AG10803 (cell line): Measurements from ENCODE around the gene TTC28.

ENCODE experiments used
- DNase-seq: peaks from one replicate; pipeline ENCODE4 v3.0.0; 2010; ENCODE audit warnings: low read depth
- H3K4me3 ChIP-seq: 2 replicates; pipeline ENCODE4 v1.5.1; 2011; ENCODE audit warnings: mild to moderate bottlenecking, low read length, control low read depth
- TF ChIP-seq, protein P1 (sequence below): conservative IDR thresholded peaks from 2 replicates; pipeline ENCODE4 v1.5.1; 2011; ENCODE audit warnings: mild to moderate bottlenecking, low read length, control low read depth, inconsistent platforms

TTC28 gene

DNA sequence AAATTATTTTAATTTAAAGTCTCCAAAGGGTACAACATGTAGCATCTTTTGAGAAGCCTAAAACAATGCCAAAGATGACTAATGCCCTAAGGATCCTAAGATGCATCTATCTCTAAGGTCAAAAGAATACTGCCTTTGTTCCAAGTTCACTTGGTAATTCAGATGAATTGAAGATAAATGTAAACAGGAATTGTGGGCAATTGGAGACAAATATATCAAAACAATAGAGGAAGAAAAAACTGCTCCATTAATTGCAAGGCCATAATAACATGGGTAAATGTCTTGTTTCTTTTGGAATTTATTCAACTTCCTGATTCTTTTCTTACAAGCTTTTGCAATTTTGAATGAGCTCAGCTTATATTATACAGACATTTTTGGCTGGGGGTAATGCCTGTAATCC lies 338.6 kb downstream of the TTC28 start:
- no peak overlapping the region for H3K4me3 ChIP-seq
- DNase-seq: peak; percentile 64
- TF ChIP-seq, protein P1, sequence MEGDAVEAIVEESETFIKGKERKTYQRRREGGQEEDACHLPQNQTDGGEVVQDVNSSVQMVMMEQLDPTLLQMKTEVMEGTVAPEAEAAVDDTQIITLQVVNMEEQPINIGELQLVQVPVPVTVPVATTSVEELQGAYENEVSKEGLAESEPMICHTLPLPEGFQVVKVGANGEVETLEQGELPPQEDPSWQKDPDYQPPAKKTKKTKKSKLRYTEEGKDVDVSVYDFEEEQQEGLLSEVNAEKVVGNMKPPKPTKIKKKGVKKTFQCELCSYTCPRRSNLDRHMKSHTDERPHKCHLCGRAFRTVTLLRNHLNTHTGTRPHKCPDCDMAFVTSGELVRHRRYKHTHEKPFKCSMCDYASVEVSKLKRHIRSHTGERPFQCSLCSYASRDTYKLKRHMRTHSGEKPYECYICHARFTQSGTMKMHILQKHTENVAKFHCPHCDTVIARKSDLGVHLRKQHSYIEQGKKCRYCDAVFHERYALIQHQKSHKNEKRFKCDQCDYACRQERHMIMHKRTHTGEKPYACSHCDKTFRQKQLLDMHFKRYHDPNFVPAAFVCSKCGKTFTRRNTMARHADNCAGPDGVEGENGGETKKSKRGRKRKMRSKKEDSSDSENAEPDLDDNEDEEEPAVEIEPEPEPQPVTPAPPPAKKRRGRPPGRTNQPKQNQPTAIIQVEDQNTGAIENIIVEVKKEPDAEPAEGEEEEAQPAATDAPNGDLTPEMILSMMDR: no peak

DNA sequence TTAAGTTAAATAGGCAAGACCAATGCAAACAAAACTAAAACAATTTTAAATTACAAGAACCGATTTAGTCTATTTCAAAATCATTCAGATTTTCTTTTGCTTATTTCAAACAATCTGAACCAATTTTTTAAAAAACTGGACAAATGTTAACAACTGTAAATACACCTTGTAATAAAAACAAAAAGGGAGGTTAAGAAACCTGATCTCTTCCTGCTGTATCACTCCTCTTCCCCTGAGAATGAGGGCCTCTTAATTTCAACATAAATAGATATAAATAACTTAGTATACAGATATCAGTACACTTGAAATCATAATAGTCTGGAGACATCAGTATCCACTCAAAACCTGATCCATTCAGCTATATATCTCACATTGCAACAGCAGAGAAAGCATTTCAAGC lies 346.6 kb downstream of the TTC28 start:
- no peak overlapping the region for H3K4me3 ChIP-seq
- no peak for DNase-seq
- TF ChIP-seq, protein P1: no peak

DNA sequence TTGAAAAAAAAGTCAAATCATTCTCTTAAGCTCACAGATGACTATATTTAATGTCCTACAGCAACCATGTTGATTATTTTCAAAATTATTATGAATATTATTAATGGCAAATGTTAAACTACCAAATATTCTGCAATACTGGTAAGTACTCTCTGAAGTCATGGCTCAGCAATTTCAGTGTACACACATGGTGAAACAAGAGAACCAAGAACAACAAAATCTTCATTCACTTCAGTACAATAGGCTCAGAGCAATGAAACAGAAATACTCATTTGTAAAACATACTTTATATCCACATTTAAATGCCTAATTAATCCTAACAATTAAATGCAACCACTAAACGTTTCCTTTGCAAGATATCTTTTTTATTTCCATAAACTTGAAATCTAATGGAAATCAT lies 347.2 kb downstream of the TTC28 start:
- peak; percentile 9 for DNase-seq
- TF ChIP-seq, protein P1: no peak
- no peak overlapping the region for H3K4me3 ChIP-seq

DNA sequence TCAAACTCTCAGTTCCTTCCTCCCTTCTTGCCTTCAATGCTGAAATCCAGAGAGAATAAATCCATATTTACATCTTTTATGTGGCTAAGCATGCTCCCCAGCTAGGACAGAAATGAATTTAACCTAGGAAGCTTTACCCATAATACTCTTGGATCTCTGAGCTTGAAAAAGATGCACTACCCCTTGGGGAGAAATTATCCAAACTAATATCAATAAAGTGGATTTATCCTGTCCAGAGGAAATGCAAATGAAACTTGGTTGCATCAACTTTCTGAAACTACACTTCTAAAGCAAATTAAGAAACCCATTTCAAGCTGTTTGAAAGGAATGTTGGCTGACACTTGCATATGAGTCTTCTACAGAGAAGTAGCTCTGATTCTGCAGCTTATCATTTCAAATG lies 347.9 kb downstream of the TTC28 start:
- TF ChIP-seq, protein P1: no peak
- no peak overlapping the region for H3K4me3 ChIP-seq
- DNase-seq: peak; percentile 39

DNA sequence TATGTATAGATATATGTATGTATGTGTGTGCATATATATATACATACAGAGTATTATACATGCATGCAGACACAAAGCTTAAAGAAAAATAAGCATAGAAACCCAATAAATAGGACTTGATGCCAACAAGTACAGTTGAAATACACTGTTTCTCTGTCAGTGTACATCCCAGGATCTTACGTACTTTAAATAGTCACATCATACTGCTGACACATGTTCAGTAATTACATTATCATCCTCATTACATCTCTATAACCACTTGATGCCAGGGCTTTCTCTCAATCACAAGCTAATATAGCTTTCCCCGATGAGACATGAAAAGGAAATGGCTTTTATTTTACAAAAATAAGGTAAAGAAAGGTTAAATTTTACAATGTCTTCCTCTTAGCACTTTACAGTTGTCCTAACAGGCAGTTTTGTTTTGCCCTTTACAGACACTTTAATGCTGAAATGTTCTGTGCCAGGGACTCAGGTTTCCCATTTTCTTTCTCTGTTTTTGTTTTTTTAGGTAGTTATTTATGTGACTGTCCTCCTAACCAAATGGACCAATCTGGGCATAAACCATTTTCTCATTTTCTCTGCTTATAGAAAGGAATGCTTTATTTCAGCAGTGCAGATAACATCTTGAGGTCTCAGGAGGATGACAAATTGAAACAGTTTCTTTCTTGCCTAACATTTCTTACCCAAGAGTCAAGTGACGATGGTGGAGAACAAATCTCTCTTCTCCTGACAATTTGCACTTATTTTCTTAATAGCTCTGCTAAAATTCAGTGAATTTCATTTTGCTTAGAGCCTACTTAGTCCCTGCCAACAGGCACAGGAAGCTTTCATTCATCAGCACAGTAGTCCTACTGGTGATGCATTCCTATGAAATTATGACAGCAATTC lies 350.2 kb downstream of the TTC28 start:
- TF ChIP-seq, protein P1: no peak
- H3K4me3 ChIP-seq: no peak overlapping the region
- DNase-seq: peak; percentile 90

DNA sequence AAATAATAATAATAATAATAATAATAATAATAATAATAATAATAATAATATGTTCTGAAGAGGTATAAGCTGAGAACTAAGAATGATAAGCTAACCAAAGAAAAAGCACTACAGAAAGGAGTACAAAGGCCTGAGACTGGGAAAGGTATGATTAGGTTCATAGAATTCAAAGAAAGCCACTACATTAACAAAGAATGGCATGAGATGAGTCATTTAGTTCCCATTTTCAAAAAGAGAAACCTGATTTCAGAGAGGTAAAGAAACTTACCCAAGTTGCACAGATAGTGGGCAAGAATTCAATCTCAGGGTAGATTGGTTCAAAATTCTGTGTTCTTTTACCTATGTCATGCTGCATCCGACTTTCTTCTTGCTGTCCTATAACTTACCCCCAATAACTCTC lies 350.9 kb downstream of the TTC28 start:
- TF ChIP-seq, protein P1: no peak
- no peak overlapping the region for H3K4me3 ChIP-seq
- no peak for DNase-seq

DNA sequence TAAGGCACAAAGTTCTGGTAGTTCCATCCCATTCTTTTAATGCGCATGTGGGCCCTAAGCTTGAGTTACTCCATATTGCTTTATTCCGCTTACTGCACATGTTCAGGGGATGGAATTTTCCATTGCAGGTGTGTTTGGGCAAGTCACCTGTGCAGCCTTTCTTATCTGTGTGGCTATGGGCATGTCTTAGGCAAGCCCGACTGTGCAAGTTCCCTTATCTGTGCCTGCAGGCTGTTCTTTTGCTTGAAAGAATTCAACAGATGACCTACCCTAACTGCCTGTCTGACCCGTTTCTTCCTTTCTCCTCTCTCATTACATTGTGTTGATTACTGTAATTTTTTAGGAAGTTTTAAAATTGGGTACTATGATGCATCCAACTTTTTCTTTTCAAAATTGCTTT lies 363.6 kb downstream of the TTC28 start:
- TF ChIP-seq, protein P1: no peak
- DNase-seq: no peak
- no peak overlapping the region for H3K4me3 ChIP-seq
